Testis (tissue), 3 donors: ENCODE data around the gene GRM7. TPM values are rescaled to one million over a fixed set of nuclear protein-coding genes. Genes with fewer than 3 reads are reported as not detected.

Experiments used
- DNase-seq: peaks from one replicate; pipeline ENCODE4 v3.0.0-alpha.2; 2019
- H3K27ac ChIP-seq, 2 donors: fragments of 200-600 bp; sonication (generic); one replicate each; pipeline ENCODE4 v1.5.1; 2019
- H3K27me3 ChIP-seq: fragments of 200-600 bp; sonication (generic); one replicate; pipeline ENCODE4 v1.5.1; 2019
- H3K36me3 ChIP-seq: fragments of 200-600 bp; sonication (generic); one replicate; pipeline ENCODE4 v1.5.1; 2017; ENCODE audit warnings: low read depth; ENCODE audit errors: missing control alignments
- H3K4me1 ChIP-seq: fragments of 200-600 bp; sonication (generic); one replicate; pipeline ENCODE4 v1.5.1; 2019
- H3K4me3 ChIP-seq, 2 donors: fragments of 200-600 bp; sonication (generic); one replicate each; pipeline ENCODE4 v1.5.1; 2017 to 2019
- H3K9me3 ChIP-seq: fragments of 200-600 bp; sonication (generic); one replicate; pipeline ENCODE4 v1.5.1; 2017
- POLR2A ChIP-seq: fragments of 450-650 bp; IDR thresholded peaks from one replicate; pipeline ENCODE4 v1.6.1; 2017; ENCODE audit warnings: antibody characterized with exemption, mild to moderate bottlenecking, moderate library complexity
- whole genome bisulfite sequencing, 2 donors: methylation state at CpG; one replicate each; pipeline ENCODE4 v1.1.5; 2018; 5-methylcytosine and 5-hydroxymethylcytosine counted together
- intact Hi-C: fragments of 100-400 bp; cut with DNase I; formaldehyde crosslinking; loops from one replicate; pipeline ENCODE4 v1.15.1; 2023; ENCODE audit warnings: low total_unique reads
- polyA plus RNA-seq: library from polyadenylated mRNA; stranded (reverse); fragments of 350-450 nt; fragmentation: Illumina TruSeq; extraction: RNeasy Lipid Tissue Mini Kit (QIAGEN cat#74804); gene quantifications from one replicate; pipeline ENCODE4 v1.2.3, GENCODE V29; 2014; ENCODE audit warnings: low read depth, low replicate concordance; ENCODE audit not compliant: insufficient read depth
- total RNA-seq, 2 donors: library from RNA; depleted of rRNA; stranded (reverse); fragments of >200 nt; gene quantifications; one replicate each; pipeline ENCODE4 v1.2.3, GENCODE V29; 2016
- TF ChIP-seq, protein P1 (sequence below), 3 experiments: fragments of 450-650 bp in 2 of 3; fragments of 200-600 bp in 1 of 3; sonication (generic) in 1 of 3; IDR thresholded peaks; one replicate each; pipeline ENCODE4 v1.5.1; 2016 to 2019; ENCODE audit warnings: antibody characterized with exemption in 3 of 3, mild to moderate bottlenecking in 2 of 3, moderate library complexity in 1 of 3

The GRM7 gene
- total and polyA plus RNA-seq, 3 donors from 2014 or later, result 2.0 to 3.2 (median 2.7) TPM

DNA sequence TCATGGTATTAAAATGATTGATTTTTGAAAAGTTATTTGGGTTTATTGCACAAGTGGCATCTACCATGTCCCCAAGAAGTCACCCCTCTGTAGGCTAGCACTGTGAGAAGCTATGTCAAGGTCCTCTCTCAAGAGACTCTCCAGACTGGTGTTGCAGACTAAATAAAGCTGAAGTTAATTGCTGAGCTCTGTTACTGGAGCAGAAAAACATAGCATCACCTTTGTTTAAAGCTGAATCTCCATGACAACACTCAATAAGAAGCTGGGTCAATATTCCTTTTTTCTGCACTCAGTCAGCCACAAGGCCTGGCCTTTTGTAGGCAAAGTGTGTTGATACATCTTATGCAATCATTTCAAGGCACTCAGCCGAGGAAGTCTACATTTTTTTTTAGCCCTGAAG, 834.1 kb downstream of the GRM7 start:
- DNase-seq, result no peak
- no peaks in the 10 kb centered on the region for H3K9me3 ChIP-seq
- H3K27ac ChIP-seq, result no peak overlapping the region
- intact Hi-C loops, result no loop called here
- H3K4me3 ChIP-seq, result no peak overlapping the region
- no peaks in the 10 kb centered on the region for H3K36me3 ChIP-seq
- H3K4me1 ChIP-seq, result no peaks in the 10 kb centered on the region
- no peaks in the 10 kb centered on the region for H3K27me3 ChIP-seq
- TF ChIP-seq POLR2A, result no peak
- TF ChIP-seq, protein P1, sequence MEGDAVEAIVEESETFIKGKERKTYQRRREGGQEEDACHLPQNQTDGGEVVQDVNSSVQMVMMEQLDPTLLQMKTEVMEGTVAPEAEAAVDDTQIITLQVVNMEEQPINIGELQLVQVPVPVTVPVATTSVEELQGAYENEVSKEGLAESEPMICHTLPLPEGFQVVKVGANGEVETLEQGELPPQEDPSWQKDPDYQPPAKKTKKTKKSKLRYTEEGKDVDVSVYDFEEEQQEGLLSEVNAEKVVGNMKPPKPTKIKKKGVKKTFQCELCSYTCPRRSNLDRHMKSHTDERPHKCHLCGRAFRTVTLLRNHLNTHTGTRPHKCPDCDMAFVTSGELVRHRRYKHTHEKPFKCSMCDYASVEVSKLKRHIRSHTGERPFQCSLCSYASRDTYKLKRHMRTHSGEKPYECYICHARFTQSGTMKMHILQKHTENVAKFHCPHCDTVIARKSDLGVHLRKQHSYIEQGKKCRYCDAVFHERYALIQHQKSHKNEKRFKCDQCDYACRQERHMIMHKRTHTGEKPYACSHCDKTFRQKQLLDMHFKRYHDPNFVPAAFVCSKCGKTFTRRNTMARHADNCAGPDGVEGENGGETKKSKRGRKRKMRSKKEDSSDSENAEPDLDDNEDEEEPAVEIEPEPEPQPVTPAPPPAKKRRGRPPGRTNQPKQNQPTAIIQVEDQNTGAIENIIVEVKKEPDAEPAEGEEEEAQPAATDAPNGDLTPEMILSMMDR (IDR thresholded peaks at IDR 0.05), result no peak
- WGBS, 2 donors, result 88% methylated on average over 1 of the region's 1 CpG

DNA sequence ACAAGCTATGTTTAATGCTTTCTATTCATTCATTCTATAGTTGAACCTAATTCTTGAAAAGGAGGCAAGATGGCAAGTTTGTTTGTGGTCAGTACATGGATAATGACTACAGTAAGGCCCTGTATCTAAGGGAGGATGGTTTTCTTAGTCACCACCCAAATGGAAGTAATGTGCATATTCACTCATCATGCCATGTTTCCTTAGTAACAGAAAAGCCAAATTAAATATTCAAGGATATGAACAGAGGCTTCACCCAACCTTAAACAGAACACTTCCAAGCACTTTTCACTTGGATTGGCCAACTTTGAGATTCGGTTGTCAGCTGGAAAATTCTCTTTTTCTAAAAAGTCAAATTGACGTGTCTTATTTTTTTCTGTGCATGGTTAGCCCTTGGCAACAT, 835.4 kb downstream of the GRM7 start:
- no peak for DNase-seq
- no peaks in the 10 kb centered on the region for H3K4me1 ChIP-seq
- H3K27me3 ChIP-seq, result no peaks in the 10 kb centered on the region
- H3K9me3 ChIP-seq, result no peaks in the 10 kb centered on the region
- whole genome bisulfite sequencing, 2 donors, result 78 to 96% methylated on average over 2 of the region's 2 CpGs
- no peak overlapping the region for H3K27ac ChIP-seq
- TF ChIP-seq, protein P1 (IDR thresholded peaks at IDR 0.05), result no peak
- TF ChIP-seq POLR2A, result no peak
- intact Hi-C loops, result no loop called here
- no peaks in the 10 kb centered on the region for H3K36me3 ChIP-seq
- H3K4me3 ChIP-seq, result no peak overlapping the region

DNA sequence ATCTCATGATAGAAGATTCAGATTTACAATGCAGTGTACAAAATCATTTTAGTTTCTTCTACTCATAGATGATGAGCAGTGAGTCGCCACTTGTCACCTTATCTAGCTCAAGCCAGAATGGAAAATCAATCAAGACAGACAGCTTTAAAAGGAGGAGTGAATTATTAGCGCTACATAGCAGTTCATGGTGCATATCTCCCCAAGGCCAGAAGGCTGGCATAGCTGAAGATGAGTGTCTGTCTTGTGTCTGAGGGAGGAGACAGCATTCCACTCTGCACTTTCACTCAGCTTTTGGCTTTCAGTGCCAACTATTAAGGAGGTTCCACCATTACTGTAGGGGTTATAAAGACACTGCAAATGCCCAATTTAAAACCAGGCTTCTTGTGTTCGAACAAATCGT, 836.6 kb downstream of the GRM7 start:
- H3K36me3 ChIP-seq, result no peaks in the 10 kb centered on the region
- H3K27ac ChIP-seq, result no peak overlapping the region
- WGBS, 2 donors, result 57 to 66% methylated on average over 4 of the region's 4 CpGs
- intact Hi-C loops, result no loop called here
- H3K9me3 ChIP-seq, result no peaks in the 10 kb centered on the region
- no peaks in the 10 kb centered on the region for H3K27me3 ChIP-seq
- TF ChIP-seq POLR2A, result no peak
- TF ChIP-seq, protein P1 (IDR thresholded peaks at IDR 0.05), result no peak
- peak; percentile 28 for DNase-seq
- H3K4me3 ChIP-seq, result no peak overlapping the region
- H3K4me1 ChIP-seq, result no peaks in the 10 kb centered on the region

DNA sequence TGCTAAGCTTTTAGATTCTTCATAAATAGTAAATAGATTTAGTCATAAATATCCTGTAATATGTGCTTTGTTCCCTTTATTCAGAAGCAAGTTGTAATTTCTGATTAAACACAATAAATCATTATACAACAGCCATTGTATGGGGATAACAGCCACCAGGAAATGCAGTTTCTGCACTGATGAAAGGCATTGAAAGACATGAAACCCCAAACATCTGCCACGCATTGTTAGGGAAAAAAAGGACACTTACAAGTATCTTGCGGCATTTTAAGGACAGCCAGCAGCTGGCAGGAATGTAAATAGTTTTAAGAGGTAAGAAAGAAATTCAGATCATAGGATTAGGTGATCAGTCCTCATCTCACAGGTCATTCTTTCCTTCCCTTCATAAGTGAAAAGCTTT, 839.6 kb downstream of the GRM7 start:
- Histone ChIP-seq H3K27ac (no peak overlapping the region), H3K9me3 (no peaks in the 10 kb centered on the region), H3K36me3 (no peaks in the 10 kb centered on the region), H3K4me3 (no peak overlapping the region), H3K4me1 (no peaks in the 10 kb centered on the region), H3K27me3 (no peaks in the 10 kb centered on the region)
- TF ChIP-seq, protein P1 (IDR thresholded peaks at IDR 0.05), result no peak
- TF ChIP-seq POLR2A, result no peak
- 88 to 95% methylated on average over 2 of the region's 2 CpGs for WGBS, 2 donors
- DNase-seq, result no peak
- intact Hi-C loops, result no loop called here

DNA sequence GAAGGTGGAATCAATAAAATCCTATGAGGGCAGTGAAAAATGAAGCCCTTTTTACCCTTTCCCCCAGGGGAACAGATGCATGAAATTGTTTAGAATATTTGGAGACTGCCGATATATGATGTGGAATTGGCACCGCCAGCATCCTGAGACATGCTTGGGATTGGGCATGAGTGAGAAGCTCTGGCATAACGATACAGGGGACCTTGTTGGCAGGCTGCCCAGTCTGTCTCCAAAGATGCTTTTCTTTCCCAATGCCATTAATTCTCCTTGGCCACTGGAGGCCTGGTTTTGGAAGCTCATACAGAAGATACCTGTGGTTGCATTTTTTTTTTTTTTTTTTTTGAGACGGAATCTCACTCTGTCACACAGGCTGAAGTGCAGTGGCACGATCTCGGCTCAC, 840.1 kb downstream of the GRM7 start:
- intact Hi-C loops, result no loop called here
- DNase-seq, result no peak
- H3K36me3 ChIP-seq, result no peaks in the 10 kb centered on the region
- TF ChIP-seq, protein P1 (IDR thresholded peaks at IDR 0.05), result no peak
- no peak for TF ChIP-seq POLR2A
- H3K27me3 ChIP-seq, result no peaks in the 10 kb centered on the region
- no peaks in the 10 kb centered on the region for H3K4me1 ChIP-seq
- H3K27ac ChIP-seq, result no peak overlapping the region
- 91 to 93% methylated on average over 6 of the region's 6 CpGs for WGBS, 2 donors
- no peaks in the 10 kb centered on the region for H3K9me3 ChIP-seq
- H3K4me3 ChIP-seq, result no peak overlapping the region
